Mammary epithelial cell (primary cell): Measurements from ENCODE around the gene FBXL7.

Experiments
- CTCF ChIP-seq, 2 donors: IDR thresholded peaks in 1 of 2; conservative IDR thresholded peaks in 1 of 2; 2 replicates each; pipeline ENCODE4 v1.5.1; 2011 to 2012; ENCODE audit warnings: inconsistent platforms in 2 of 2, low read length in 2 of 2, mild to moderate bottlenecking in 2 of 2, control low read depth in 1 of 2, low read depth in 1 of 2; ENCODE audit not compliant: insufficient read depth in 1 of 2; ENCODE audit errors: extremely low read depth in 1 of 2
- EZH2 ChIP-seq: IDR thresholded peaks from 2 replicates; pipeline ENCODE4 v1.6.1; 2012; ENCODE audit warnings: low read length, inconsistent platforms, borderline replicate concordance

- TF ChIP-seq CTCF (conservative IDR thresholded peaks at IDR 0.05 in 1 of 2, IDR thresholded peaks at IDR 0.05 in 1 of 2; ENCODE audit: extremely low read depth in 1 of 2, insufficient read depth in 1 of 2, low read depth in 1 of 2, low read length in 2 of 2) = no peak
- TF ChIP-seq EZH2 = no peak
Measured at GRCh38 chr5:15604986-15605385, 105.0 kb downstream of the FBXL7 start.
